Fibroblast of mammary gland (primary cell): ENCODE results near the gene CD69.
A peak's percentile ranks its signal among the peaks of the same experiment; 100 is the strongest.

ENCODE experiments used
- DNase-seq: peaks from one replicate; pipeline ENCODE4 v3.0.0-alpha.2; 2010; ENCODE audit warnings: low read depth
- H3K4me3 ChIP-seq: 2 replicates; pipeline ENCODE4 v1.5.1; 2011; ENCODE audit warnings: low read depth, mild to moderate bottlenecking, low read length, moderate library complexity; ENCODE audit not compliant: control insufficient read depth
- CTCF ChIP-seq: conservative IDR thresholded peaks from 2 replicates; pipeline ENCODE4 v1.5.1; 2011; ENCODE audit warnings: low read depth, low read length, inconsistent platforms; ENCODE audit not compliant: control insufficient read depth, insufficient read depth

The CD69 gene

GRCh38 chr12:9797722-9798619, 37.3 kb upstream of the CD69 start:
- TF ChIP-seq CTCF: peak; percentile 27
- DNase-seq: peak; percentile 39

GRCh38 chr12:9796971-9797370, 36.3 kb upstream of the CD69 start:
- H3K4me3 ChIP-seq: no peak overlapping the region
- no peak for TF ChIP-seq CTCF
- no peak for DNase-seq

More at GRCh38 chr12:9797722-9798619, 37.3 kb upstream of the CD69 start:
- H3K4me3 ChIP-seq: no peak overlapping the region

- TF ChIP-seq CTCF: no peak
- DNase-seq: no peak
- no peak overlapping the region for H3K4me3 ChIP-seq
These were observed 35.6 kb upstream of the CD69 start for GRCh38 chr12:9796346-9796745.

DNA sequence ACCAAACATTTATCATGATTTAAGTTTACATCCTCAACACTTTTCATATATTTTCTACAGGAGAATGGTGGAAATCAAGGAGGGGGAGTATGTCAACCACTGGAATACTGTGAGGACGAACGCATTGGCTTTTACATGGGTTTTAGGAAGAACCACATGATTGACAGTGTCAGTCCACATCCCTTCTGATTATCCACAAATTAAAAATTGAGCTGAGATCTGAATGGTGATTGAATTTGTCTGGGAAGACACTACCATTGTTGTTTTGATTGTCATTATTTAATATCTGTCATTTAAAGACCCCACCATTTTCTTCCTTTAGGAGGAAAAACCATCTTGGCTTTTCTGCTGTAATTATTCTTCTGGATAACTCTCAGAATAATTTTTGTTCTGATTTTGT, 35.2 kb upstream of the CD69 start:
- TF ChIP-seq CTCF: no peak
- DNase-seq: no peak
- no peak overlapping the region for H3K4me3 ChIP-seq

DNA sequence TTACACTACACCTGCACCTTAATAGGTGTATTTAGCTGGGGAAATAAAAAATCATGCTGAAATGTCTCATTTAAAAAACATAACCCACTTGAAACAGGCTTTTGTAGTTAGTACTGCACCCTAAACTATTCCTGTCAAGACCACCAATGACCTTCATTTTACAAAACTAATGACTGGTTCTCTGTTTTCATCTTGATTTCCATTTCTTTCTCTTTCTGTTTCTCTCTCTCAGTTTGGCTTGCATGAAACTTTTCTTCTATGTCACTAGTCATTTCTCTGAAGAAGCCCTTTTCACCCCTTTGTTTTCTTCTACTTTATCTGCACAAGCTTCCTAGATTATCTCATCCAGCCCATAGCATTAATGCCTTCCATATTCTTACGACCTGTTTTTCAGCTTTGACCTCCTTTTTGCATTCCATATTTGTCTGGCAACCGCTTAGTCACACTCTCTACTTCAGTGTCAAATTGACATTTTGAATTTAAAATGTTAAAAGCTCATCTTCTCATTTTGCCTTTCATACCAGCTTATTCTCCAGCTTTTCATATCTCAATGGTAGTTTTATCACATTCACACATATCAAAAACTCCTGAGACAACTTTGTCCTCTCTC, 33.9 kb upstream of the CD69 start:
- no peak overlapping the region for H3K4me3 ChIP-seq
- no peak for DNase-seq
- TF ChIP-seq CTCF: no peak

GRCh38 chr12:9793779-9794395, 33.2 kb upstream of the CD69 start:
- H3K4me3 ChIP-seq: no peak overlapping the region
- TF ChIP-seq CTCF: no peak
- no peak for DNase-seq
